Panc1 (cell line): Measurements from ENCODE around the gene TRIM8.

Experiments used
- TCF7L2 ChIP-seq: IDR thresholded peaks from 2 replicates; pipeline ENCODE4 v1.6.1; 2011; ENCODE audit warnings: mild to moderate bottlenecking, low read depth, low read length, inconsistent platforms
- TF ChIP-seq, protein P1 (sequence below): fragments of 450-650 bp; IDR thresholded peaks from 2 replicates; pipeline ENCODE4 v1.5.1; 2017; ENCODE audit warnings: mild to moderate bottlenecking
- TF ChIP-seq, protein P2 (sequence below), 2 experiments: IDR thresholded peaks; 2 replicates each; pipeline ENCODE4 v1.6.1; 2011 to 2012; ENCODE audit warnings: low read depth in 2 of 2, control low read depth in 1 of 2, low read length in 1 of 2, mild to moderate bottlenecking in 1 of 2, moderate library complexity in 1 of 2; ENCODE audit not compliant: insufficient read depth in 1 of 2

DNA sequence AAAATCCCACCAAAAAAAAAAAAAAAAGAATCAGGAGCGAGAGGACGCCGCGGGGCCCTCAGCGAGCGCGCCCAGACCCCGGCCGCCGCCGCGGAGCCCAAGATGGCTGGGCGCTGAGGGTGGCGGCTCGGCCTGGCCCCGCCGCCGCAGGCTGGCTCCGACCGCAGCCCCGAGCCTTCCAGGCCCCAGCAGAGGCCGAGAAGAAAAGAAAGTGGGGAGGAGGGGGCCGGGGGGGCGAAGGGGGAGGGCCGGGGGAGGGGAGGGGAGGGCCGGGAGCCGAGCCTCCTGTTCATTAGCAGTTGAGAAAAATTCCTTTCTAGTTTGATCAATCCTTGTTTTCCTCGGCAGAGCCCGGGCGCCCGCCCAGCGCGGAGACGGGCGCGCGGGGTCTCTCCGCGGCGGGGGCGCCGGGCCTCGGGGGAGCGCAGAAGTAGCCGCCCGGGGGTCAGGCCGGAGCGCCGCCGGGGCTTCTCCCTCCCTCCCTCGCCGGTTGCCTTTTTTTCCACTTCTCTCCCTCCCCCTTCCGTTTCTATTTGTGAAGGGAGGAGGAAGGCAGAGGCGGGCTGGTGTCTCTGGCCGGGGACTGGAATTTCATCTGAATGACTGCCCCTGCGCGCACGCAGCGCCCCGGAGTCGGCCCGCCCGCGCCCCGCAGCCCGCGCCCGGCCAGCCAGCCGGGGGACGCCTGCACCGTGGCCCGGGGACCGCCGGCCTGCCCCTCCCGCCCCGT lies 778 bp upstream of the TRIM8 start:
- TF ChIP-seq, protein P1, sequence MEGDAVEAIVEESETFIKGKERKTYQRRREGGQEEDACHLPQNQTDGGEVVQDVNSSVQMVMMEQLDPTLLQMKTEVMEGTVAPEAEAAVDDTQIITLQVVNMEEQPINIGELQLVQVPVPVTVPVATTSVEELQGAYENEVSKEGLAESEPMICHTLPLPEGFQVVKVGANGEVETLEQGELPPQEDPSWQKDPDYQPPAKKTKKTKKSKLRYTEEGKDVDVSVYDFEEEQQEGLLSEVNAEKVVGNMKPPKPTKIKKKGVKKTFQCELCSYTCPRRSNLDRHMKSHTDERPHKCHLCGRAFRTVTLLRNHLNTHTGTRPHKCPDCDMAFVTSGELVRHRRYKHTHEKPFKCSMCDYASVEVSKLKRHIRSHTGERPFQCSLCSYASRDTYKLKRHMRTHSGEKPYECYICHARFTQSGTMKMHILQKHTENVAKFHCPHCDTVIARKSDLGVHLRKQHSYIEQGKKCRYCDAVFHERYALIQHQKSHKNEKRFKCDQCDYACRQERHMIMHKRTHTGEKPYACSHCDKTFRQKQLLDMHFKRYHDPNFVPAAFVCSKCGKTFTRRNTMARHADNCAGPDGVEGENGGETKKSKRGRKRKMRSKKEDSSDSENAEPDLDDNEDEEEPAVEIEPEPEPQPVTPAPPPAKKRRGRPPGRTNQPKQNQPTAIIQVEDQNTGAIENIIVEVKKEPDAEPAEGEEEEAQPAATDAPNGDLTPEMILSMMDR: no peak
- no peak for TF ChIP-seq TCF7L2
- TF ChIP-seq, protein P2, sequence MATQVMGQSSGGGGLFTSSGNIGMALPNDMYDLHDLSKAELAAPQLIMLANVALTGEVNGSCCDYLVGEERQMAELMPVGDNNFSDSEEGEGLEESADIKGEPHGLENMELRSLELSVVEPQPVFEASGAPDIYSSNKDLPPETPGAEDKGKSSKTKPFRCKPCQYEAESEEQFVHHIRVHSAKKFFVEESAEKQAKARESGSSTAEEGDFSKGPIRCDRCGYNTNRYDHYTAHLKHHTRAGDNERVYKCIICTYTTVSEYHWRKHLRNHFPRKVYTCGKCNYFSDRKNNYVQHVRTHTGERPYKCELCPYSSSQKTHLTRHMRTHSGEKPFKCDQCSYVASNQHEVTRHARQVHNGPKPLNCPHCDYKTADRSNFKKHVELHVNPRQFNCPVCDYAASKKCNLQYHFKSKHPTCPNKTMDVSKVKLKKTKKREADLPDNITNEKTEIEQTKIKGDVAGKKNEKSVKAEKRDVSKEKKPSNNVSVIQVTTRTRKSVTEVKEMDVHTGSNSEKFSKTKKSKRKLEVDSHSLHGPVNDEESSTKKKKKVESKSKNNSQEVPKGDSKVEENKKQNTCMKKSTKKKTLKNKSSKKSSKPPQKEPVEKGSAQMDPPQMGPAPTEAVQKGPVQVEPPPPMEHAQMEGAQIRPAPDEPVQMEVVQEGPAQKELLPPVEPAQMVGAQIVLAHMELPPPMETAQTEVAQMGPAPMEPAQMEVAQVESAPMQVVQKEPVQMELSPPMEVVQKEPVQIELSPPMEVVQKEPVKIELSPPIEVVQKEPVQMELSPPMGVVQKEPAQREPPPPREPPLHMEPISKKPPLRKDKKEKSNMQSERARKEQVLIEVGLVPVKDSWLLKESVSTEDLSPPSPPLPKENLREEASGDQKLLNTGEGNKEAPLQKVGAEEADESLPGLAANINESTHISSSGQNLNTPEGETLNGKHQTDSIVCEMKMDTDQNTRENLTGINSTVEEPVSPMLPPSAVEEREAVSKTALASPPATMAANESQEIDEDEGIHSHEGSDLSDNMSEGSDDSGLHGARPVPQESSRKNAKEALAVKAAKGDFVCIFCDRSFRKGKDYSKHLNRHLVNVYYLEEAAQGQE (IDR thresholded peaks at IDR 0.05; ENCODE audit: insufficient read depth in 1 of 2, low read depth in 2 of 2, low read length in 1 of 2): no peak
